Vagina (tissue), 2 donors: ENCODE data around the gene GGTA1. TPM values are rescaled to one million over a fixed set of nuclear protein-coding genes. Genes with fewer than 3 reads are reported as not detected.

ENCODE experiments used
- DNase-seq, 2 donors: peaks; one replicate each; pipeline ENCODE4 v3.0.0-alpha.2; 2017; ENCODE audit errors: extremely low spot score in 2 of 2
- H3K27ac ChIP-seq: fragments of 200-600 bp; sonication (generic); one replicate; pipeline ENCODE4 v1.5.1; 2019
- H3K27me3 ChIP-seq: fragments of 200-600 bp; sonication (generic); one replicate; pipeline ENCODE4 v1.5.1; 2019
- H3K36me3 ChIP-seq, 2 donors: fragments of 200-600 bp; sonication (generic); one replicate each; pipeline ENCODE4 v1.5.1; 2017 to 2019
- H3K4me1 ChIP-seq: fragments of 200-600 bp; sonication (generic); one replicate; pipeline ENCODE4 v1.5.1; 2019
- H3K4me3 ChIP-seq, 2 donors: fragments of 200-600 bp; sonication (generic); 1 replicate in 1 of 2; 2 replicates in 1 of 2; pipeline ENCODE4 v1.5.1; 2016 to 2019
- H3K9me3 ChIP-seq: fragments of 200-600 bp; sonication (generic); one replicate; pipeline ENCODE4 v1.5.1; 2019
- CTCF ChIP-seq, 3 experiments: fragments of 450-650 bp in 2 of 3; fragments of 200-600 bp in 1 of 3; sonication (generic) in 1 of 3; IDR thresholded peaks; one replicate each; pipeline ENCODE4 v1.5.1; 2017 to 2019; ENCODE audit warnings: antibody characterized with exemption in 3 of 3, mild to moderate bottlenecking in 2 of 3, moderate library complexity in 2 of 3
- POLR2A ChIP-seq, 2 donors: fragments of 450-650 bp; IDR thresholded peaks; one replicate each; pipeline ENCODE4 v1.6.1; 2017; ENCODE audit warnings: antibody characterized with exemption in 2 of 2, mild to moderate bottlenecking in 2 of 2, moderate library complexity in 2 of 2
- POLR2AphosphoS5 ChIP-seq, 2 donors: sonication (generic); formaldehyde crosslinking; IDR thresholded peaks; one replicate each; pipeline ENCODE4 v1.9.0; 2017; ENCODE audit warnings: antibody characterized with exemption in 2 of 2, mild to moderate bottlenecking in 2 of 2, low read depth in 1 of 2; ENCODE audit not compliant: insufficient read depth in 1 of 2
- intact Hi-C: fragments of 100-400 bp; cut with DNase I; formaldehyde crosslinking; loops from one replicate; pipeline ENCODE4 v1.15.1; 2023
- total RNA-seq: library from RNA; depleted of rRNA; stranded (reverse); fragments of >200 nt; gene quantifications from one replicate; pipeline ENCODE4 v1.2.3, GENCODE V29; 2016

GGTA1 gene
- total RNA-seq, 1 donor from 2014 or later = 18.4 TPM

- Histone ChIP-seq H3K4me3 (no peak overlapping the region), H3K27me3 (no peaks in the 10 kb centered on the region), H3K4me1 (peaks cover 17% of the 10 kb centered on the region), H3K27ac (no peak overlapping the region), H3K9me3 (no peaks in the 10 kb centered on the region), H3K36me3 (no peaks in the 10 kb centered on the region)
- DNase-seq = no peak
- intact Hi-C loops = no loop called here
- TF ChIP-seq CTCF (IDR thresholded peaks at IDR 0.05) (no peak), POLR2AphosphoS5 (IDR thresholded peaks at IDR 0.05; ENCODE audit: insufficient read depth in 1 of 2, low read depth in 1 of 2) (no peak), POLR2A (IDR thresholded peaks at IDR 0.05) (no peak)
Measured at GRCh38 chr9:121494192-121494591, 5.5 kb downstream of the GGTA1 start.

GRCh38 chr9:121491111-121491510, 8.5 kb downstream of the GGTA1 start:
- no peaks in the 10 kb centered on the region for H3K9me3 ChIP-seq
- no peaks in the 10 kb centered on the region for H3K27me3 ChIP-seq
- no peak for DNase-seq
- TF ChIP-seq POLR2A (IDR thresholded peaks at IDR 0.05) (no peak), CTCF (IDR thresholded peaks at IDR 0.05) (no peak), POLR2AphosphoS5 (IDR thresholded peaks at IDR 0.05; ENCODE audit: insufficient read depth in 1 of 2, low read depth in 1 of 2) (no peak)
- H3K4me1 ChIP-seq = peaks cover 9% of the 10 kb centered on the region
- H3K27ac ChIP-seq = no peak overlapping the region
- intact Hi-C loops = no loop called here
- H3K36me3 ChIP-seq = no peaks in the 10 kb centered on the region
- H3K4me3 ChIP-seq = no peak overlapping the region

- no peaks in the 10 kb centered on the region for H3K27me3 ChIP-seq
- no peak overlapping the region for H3K4me3 ChIP-seq
- no peaks in the 10 kb centered on the region for H3K36me3 ChIP-seq
- intact Hi-C loops = no loop called here
- no peak overlapping the region for H3K27ac ChIP-seq
- DNase-seq = no peak
- TF ChIP-seq POLR2AphosphoS5 (IDR thresholded peaks at IDR 0.05; ENCODE audit: insufficient read depth in 1 of 2, low read depth in 1 of 2) = no peak
- no peak for TF ChIP-seq POLR2A (IDR thresholded peaks at IDR 0.05)
- no peak for TF ChIP-seq CTCF (IDR thresholded peaks at IDR 0.05)
- peaks cover 11% of the 10 kb centered on the region for H3K4me1 ChIP-seq
- no peaks in the 10 kb centered on the region for H3K9me3 ChIP-seq
Measured at GRCh38 chr9:121489344-121489743, 10.3 kb downstream of the GGTA1 start.

- Histone ChIP-seq H3K27me3 (no peaks in the 10 kb centered on the region), H3K36me3 (no peaks in the 10 kb centered on the region), H3K4me1 (peaks cover 25% of the 10 kb centered on the region), H3K4me3 (no peak overlapping the region), H3K27ac (no peak overlapping the region), H3K9me3 (no peaks in the 10 kb centered on the region)
- TF ChIP-seq CTCF (IDR thresholded peaks at IDR 0.05) = no peak
- no peak for TF ChIP-seq POLR2AphosphoS5 (IDR thresholded peaks at IDR 0.05; ENCODE audit: insufficient read depth in 1 of 2, low read depth in 1 of 2)
- TF ChIP-seq POLR2A (IDR thresholded peaks at IDR 0.05) = no peak
- DNase-seq = no peak
- intact Hi-C loops = no loop called here
Measured at GRCh38 chr9:121486043-121486442, 13.6 kb downstream of the GGTA1 start.

GRCh38 chr9:121485623-121486022, 14.0 kb downstream of the GGTA1 start:
- Histone ChIP-seq H3K4me3 (no peak overlapping the region), H3K9me3 (no peaks in the 10 kb centered on the region), H3K36me3 (no peaks in the 10 kb centered on the region), H3K27me3 (no peaks in the 10 kb centered on the region), H3K27ac (no peak overlapping the region), H3K4me1 (peaks cover 25% of the 10 kb centered on the region)
- no peak for DNase-seq
- TF ChIP-seq POLR2A (IDR thresholded peaks at IDR 0.05) = no peak
- no peak for TF ChIP-seq CTCF (IDR thresholded peaks at IDR 0.05)
- no peak for TF ChIP-seq POLR2AphosphoS5 (IDR thresholded peaks at IDR 0.05; ENCODE audit: insufficient read depth in 1 of 2, low read depth in 1 of 2)
- intact Hi-C loops = no loop called here
